Thymus (tissue), 11 donors: ENCODE data around the gene IL20. TPM values are rescaled to one million over a fixed set of nuclear protein-coding genes. Genes with fewer than 3 reads are reported as not detected.
"Not testable (repeated sequence)": the region's sequence is repeated elsewhere in the genome, so short reads cannot be mapped to it uniquely, and the experiment has no call there.

ENCODE experiments used
- DNase-seq, 9 donors: peaks; one replicate each; pipeline ENCODE4 v3.0.0-alpha.2; 2013; ENCODE audit warnings: low spot score in 9 of 9, low read depth in 6 of 9, missing footprints in 1 of 9
- H3K27ac ChIP-seq, 2 donors: one replicate each; pipeline ENCODE4 v1.5.1; 2013; ENCODE audit warnings: control low read depth in 1 of 2, low read depth in 1 of 2, low read length in 1 of 2, mild to moderate bottlenecking in 1 of 2, moderate library complexity in 1 of 2
- H3K27me3 ChIP-seq, 2 donors: one replicate each; pipeline ENCODE4 v1.5.1; 2013; ENCODE audit warnings: low read length in 1 of 2; ENCODE audit not compliant: control insufficient read depth in 2 of 2, insufficient read depth in 1 of 2
- H3K36me3 ChIP-seq, 2 donors: one replicate each; pipeline ENCODE4 v1.5.1; 2013; ENCODE audit warnings: low read length in 1 of 2, mild to moderate bottlenecking in 1 of 2, moderate library complexity in 1 of 2; ENCODE audit not compliant: control insufficient read depth in 2 of 2, insufficient read depth in 2 of 2
- H3K4me1 ChIP-seq, 2 donors: one replicate each; pipeline ENCODE4 v1.5.1; 2013; ENCODE audit warnings: low read length in 2 of 2; ENCODE audit not compliant: control insufficient read depth in 2 of 2, insufficient read depth in 2 of 2
- H3K4me3 ChIP-seq, 2 donors: one replicate each; pipeline ENCODE4 v1.5.1; 2013; ENCODE audit warnings: low read length in 2 of 2, control low read depth in 1 of 2, mild to moderate bottlenecking in 1 of 2
- H3K9me3 ChIP-seq, 2 donors: one replicate each; pipeline ENCODE4 v1.5.1; 2013; ENCODE audit warnings: low read length in 1 of 2, mild to moderate bottlenecking in 1 of 2; ENCODE audit not compliant: control insufficient read depth in 2 of 2, insufficient read depth in 1 of 2
- WGBS: extraction: QIAGEN DNeasy Blood & Tissue Kit; methylation state at CpG from one replicate; pipeline ENCODE4 v1.1.7; 2013; 5-methylcytosine and 5-hydroxymethylcytosine counted together
- polyA plus RNA-seq: library from polyadenylated mRNA; stranded (reverse); fragments of 200-250 nt; gene quantifications from one replicate; pipeline ENCODE4 v1.2.3, GENCODE V29; 2013
- total RNA-seq: library from RNA; stranded (reverse); fragments of 120-200 nt; gene quantifications from one replicate; pipeline ENCODE4 v1.2.4, GENCODE V29; 2013
- donor health status: healthy.

IL20 gene
- total and polyA plus RNA-seq, 2 donors = 0.05 to 0.66 TPM

DNA sequence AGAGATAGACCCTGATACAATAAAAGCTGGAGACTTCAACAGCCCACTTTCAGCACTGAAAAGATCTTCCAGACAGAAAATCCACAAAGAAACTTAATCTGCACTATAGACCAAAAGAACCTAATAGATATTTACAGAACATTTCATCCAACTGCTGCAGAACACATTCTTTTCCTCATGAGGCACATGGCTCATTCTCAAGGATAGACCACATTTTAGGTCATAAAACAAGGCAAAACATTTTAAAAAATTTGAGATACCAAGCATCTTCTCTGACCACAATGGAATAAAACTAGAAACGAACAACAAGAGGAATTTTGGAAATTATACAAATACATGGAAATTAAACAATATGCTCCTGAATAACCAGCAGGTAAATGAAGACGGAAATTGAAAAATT is 15.0 kb upstream of the IL20 start:
- Histone ChIP-seq H3K4me1 (no peaks in the 10 kb centered on the region), H3K4me3 (no peak overlapping the region), H3K9me3 (no peaks in the 10 kb centered on the region), H3K27me3 (no peaks in the 10 kb centered on the region), H3K27ac (no peak overlapping the region), H3K36me3 (no peaks in the 10 kb centered on the region)
- no peak for DNase-seq
- 95% methylated on average over 2 of the region's 2 CpGs for WGBS

DNA sequence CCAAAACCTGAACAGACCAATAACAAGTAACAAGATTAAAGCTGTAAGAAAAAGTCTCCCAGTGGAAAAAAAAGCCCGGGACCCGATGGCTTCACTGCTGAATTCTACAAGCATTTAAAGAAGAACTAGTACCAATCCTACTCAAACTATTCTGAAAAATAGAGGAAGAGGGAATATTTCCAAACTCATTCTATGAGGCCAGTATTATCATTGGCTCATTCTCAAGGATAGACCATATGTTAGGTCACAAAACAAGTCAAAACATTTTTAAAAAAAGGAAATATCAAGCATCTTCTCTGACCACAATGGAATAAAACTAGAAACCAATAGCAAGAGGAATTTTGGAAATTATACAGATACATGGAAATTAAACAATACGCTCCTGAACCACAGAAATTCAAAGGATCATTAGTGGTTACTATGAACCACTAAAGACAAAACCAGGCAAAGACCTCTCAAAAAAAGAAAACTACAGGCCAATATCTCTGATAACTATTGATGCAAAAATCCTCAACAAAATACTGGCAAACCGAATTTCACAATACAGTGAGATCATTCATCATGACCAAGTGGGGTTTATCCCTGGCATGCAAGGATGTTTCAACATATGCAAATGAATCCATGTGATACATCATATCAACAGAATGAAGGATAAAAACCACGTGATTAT is 13.9 kb upstream of the IL20 start:
- Histone ChIP-seq H3K4me3 (no peak overlapping the region), H3K36me3 (no peaks in the 10 kb centered on the region), H3K4me1 (no peaks in the 10 kb centered on the region), H3K9me3 (no peaks in the 10 kb centered on the region), H3K27ac (no peak overlapping the region), H3K27me3 (no peaks in the 10 kb centered on the region)
- DNase-seq = no peak
- 84% methylated on average over 5 of the region's 5 CpGs for whole genome bisulfite sequencing

DNA sequence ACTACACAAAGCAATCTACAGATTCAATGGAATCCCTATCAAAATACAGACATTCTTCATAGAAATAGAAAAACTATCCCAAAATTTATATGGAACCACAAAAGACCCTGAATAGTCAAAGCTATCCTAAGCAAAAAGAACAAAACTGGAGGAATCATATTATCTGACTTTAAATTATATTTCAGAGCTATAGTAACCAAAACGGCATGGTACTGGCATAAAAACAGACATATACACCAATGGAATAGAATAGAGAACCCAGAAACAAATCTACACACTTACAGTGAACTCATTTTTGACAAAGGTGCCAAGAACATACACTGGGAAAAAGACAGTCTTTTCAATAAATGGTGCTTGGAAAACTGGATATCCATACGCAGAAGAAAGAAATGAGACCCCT is 12.8 kb upstream of the IL20 start:
- H3K4me3 ChIP-seq, H3K27me3 ChIP-seq, H3K9me3 ChIP-seq, H3K4me1 ChIP-seq, H3K36me3 ChIP-seq, DNase-seq, H3K27ac ChIP-seq: not testable (repeated sequence)
- WGBS = 97% methylated on average over 2 of the region's 2 CpGs

DNA sequence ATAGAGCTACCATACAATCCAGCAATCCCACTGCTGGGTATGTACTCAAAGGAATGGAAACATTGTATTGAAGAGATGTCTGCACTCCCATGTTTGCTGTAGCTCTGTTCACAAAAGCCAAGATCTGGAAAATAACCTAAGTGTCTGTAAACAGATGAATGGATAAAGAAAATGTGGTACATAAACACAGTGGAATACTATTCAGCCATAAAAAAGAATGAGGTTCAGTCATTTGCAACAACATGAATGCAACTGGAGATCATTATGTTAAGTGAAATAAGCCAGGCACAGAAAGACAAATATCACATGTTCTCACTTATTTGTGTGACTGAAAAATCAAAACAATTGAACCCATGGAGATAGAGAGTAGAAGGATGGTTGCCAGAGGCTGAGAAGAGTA is 11.7 kb upstream of the IL20 start:
- H3K4me3 ChIP-seq, H3K27me3 ChIP-seq, H3K4me1 ChIP-seq, H3K9me3 ChIP-seq, H3K27ac ChIP-seq, H3K36me3 ChIP-seq, DNase-seq: not testable (repeated sequence)

DNA sequence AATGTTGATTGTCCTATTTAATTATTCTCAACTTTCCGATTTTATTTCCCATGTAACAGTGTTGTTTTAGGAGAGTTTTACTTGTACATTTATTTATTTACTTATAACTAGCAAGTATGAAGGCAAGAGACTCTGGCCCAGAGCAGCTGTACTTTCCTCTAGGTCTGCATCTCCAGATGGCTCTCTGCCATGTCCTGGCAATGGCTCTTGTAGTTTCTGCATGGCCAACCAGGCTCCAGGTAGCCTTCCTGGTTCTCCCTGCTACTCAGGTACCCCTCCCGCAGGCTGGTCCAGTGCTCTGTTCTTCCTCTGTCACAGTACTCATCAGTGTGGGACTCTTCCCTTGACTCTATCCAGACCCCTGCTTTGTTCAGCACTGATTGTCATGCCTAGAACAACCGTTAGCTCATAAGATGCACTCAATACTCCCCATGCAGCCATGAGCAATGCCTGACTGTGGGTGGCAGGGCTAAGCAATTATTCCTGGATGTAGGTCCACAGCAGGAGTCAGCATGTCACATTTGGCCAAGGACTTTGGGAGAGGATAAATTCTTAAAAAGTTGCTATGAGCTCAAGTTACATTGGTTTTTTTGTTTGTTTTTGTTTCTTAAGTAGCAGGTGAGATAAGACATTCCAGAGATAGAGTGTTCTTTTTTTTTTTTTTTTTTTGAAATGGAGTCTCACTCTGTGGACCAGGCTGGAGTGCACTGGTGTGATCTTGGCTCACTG is 10.9 kb upstream of the IL20 start:
- 95% methylated on average over 3 of the region's 3 CpGs for WGBS
- Histone ChIP-seq H3K27ac (no peak overlapping the region), H3K36me3 (no peaks in the 10 kb centered on the region), H3K27me3 (no peaks in the 10 kb centered on the region), H3K4me1 (no peaks in the 10 kb centered on the region), H3K9me3 (no peaks in the 10 kb centered on the region), H3K4me3 (no peak overlapping the region)
- no peak for DNase-seq

DNA sequence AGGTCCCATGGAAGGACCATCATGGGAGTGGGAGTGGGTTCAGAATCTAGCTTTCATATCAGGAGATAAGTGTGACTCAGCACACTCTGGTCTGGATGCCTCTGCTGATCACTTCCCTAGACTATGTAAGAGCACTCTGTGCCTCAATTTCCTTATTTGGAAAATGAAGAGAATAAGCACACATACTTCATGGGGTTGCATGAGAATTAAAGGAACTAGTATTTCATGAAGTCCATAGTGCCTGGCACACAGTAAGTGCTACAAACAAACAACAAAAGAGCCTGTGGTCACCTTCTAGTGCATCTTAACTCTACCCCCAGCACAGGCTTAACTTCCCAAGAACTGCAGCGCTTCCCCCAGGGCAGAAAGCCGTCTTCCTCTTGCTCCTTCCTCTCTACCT is 9.6 kb upstream of the IL20 start:
- Histone ChIP-seq H3K36me3 (no peaks in the 10 kb centered on the region), H3K4me3 (no peak overlapping the region), H3K27me3 (no peaks in the 10 kb centered on the region), H3K27ac (no peak overlapping the region), H3K9me3 (no peaks in the 10 kb centered on the region), H3K4me1 (no peaks in the 10 kb centered on the region)
- no peak for DNase-seq
- 96% methylated on average over 2 of the region's 2 CpGs for WGBS

DNA sequence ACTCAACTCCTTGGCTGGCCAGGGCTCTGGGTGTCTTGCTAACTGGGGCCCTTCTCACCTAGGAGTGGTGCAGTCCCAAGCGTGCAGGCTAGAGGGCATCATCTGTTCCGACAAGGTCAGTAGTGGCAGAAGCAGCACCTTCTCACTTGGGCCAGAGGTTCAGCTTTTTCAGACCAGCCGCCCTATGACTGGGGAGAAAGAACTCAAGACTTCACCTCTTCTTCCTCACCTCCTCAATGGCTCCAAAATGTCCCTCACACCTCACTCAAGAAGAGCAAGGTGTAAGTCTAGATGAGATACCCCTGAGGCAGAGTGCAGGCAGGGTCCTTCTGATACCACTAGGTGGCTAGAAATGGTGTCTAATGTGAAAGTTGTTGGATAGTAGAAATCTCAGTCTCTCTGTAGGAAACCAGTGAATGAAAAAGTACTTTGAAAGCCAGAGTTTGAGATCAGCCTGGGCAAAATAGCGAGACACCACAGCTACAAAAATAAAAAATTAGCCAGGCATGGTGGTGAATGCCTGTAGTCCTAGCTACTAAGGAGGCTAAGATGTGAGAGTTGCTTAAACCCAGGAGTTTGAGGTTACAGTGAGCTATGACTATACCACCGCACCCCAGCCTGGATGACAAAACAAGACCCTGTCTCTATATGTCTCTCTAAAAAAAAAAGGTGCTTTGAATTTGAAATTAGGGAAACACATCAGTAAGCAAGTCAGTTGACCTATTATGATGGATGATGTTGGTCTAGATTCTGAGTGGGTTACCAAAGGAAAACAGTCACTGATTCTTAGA is 8.6 kb upstream of the IL20 start:
- no peak overlapping the region for H3K27ac ChIP-seq

DNA sequence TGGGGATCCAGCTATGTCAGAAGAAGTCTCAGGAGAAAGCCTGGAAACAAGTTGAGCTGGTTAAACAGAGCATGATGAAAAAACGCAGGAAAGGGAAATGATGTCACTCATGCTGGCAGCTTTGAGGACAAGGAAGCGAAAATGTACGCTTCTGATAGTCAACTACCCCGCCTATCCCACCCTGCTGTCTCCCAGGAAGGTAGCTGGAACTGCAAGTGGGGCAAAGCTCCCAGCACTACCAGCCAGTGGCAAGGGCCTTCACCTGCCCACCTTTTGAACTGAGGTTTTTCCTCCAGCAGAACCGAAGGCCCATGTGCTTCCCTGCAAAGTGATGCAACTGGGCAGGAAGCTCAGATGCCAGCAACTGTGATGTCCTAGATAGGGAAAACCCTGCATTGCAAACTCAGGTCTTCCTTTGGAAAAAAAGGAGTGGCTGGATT is 6.3 kb upstream of the IL20 start:
- Histone ChIP-seq H3K27me3 (no peaks in the 10 kb centered on the region), H3K4me1 (no peaks in the 10 kb centered on the region), H3K4me3 (no peak overlapping the region), H3K9me3 (no peaks in the 10 kb centered on the region), H3K36me3 (no peaks in the 10 kb centered on the region), H3K27ac (no peak overlapping the region)
- WGBS = 94% methylated on average over 5 of the region's 5 CpGs
- DNase-seq = peak in 1 of 9 donors; percentile 25

More for the DNA sequence above, 8.6 kb upstream of the IL20 start:
- H3K36me3 ChIP-seq = no peaks in the 10 kb centered on the region
- 97% methylated on average over 5 of the region's 5 CpGs for WGBS
- no peak overlapping the region for H3K4me3 ChIP-seq
- peak in 2 of 9 donors; percentile 29 to 34 for DNase-seq
- no peaks in the 10 kb centered on the region for H3K9me3 ChIP-seq
- no peaks in the 10 kb centered on the region for H3K4me1 ChIP-seq
- H3K27me3 ChIP-seq = no peaks in the 10 kb centered on the region

DNA sequence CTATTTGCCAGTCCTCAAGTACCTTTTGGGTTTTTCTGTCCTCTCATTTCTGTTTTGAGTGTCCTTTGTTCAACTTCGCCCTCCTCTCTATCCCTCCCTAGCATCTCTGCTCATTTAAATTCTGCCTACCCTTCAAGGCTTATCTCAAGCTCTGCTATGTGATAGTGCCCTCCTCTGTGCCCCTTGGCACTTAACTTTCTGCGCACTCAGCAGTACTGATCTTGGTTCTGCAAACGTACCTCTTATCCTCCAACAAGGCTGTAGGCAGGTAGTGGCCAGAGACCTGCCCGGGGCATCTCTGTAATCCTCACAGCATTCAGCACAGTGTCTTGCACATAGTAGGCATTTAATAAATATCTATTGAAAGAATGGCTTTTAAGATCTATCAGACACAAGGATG is 5.3 kb upstream of the IL20 start:
- no peak for DNase-seq

More for the DNA sequence above, 5.3 kb upstream of the IL20 start:
- Histone ChIP-seq H3K27me3 (no peaks in the 10 kb centered on the region), H3K4me3 (no peak overlapping the region), H3K9me3 (no peaks in the 10 kb centered on the region), H3K4me1 (no peaks in the 10 kb centered on the region), H3K27ac (no peak overlapping the region), H3K36me3 (no peaks in the 10 kb centered on the region)
- WGBS = 98% methylated on average over 4 of the region's 4 CpGs
